Fibroblast of the aortic adventitia (primary cell): ENCODE results near the gene C4orf51. TPM values are rescaled to one million over a fixed set of nuclear protein-coding genes. Genes with fewer than 3 reads are reported as not detected.
A peak's percentile ranks its signal among the peaks of the same experiment; 100 is the strongest.

ENCODE experiments used
- DNase-seq: peaks from one replicate; pipeline ENCODE4 v3.0.0-alpha.2; 2010; ENCODE audit warnings: low read depth
- H3K4me3 ChIP-seq: 2 replicates; pipeline ENCODE4 v1.5.1; 2011; ENCODE audit warnings: low read depth, mild to moderate bottlenecking, control low read depth, low read length, moderate library complexity
- total RNA-seq: library from RNA; depleted of rRNA; stranded (reverse); fragments of >200 nt; gene quantifications from 2 replicates; pipeline ENCODE4 v1.2.3, GENCODE V29; 2012; ENCODE audit warnings: low replicate concordance
- TF ChIP-seq, protein P1 (sequence below): IDR thresholded peaks from 2 replicates; pipeline ENCODE4 v1.5.1; 2011; ENCODE audit warnings: mild to moderate bottlenecking, low read length, control low read depth, inconsistent platforms; ENCODE audit not compliant: insufficient read depth

C4orf51 gene
- total RNA-seq, 1 donor = not detected

DNA sequence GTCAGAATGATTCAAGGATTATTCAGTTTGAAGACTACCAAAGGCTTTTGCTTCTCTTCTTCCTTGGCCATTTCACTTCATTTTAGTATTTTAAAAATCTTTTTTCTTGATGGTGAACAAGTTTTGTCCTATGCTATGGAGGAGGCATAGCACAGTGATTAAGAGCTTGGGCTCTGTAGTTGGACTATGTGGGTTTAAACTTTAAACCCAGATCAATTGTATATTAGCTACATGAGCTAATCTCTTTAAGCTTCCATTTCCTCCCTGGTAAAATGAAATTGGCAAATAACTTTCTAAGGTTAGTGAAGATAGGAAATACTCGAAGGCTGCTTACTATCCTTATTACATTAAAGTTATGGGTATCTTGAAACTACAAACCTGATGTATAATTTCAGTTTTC, 23.8 kb upstream of the C4orf51 start:
- no peak for DNase-seq
- H3K4me3 ChIP-seq = no peak overlapping the region
- TF ChIP-seq, protein P1, sequence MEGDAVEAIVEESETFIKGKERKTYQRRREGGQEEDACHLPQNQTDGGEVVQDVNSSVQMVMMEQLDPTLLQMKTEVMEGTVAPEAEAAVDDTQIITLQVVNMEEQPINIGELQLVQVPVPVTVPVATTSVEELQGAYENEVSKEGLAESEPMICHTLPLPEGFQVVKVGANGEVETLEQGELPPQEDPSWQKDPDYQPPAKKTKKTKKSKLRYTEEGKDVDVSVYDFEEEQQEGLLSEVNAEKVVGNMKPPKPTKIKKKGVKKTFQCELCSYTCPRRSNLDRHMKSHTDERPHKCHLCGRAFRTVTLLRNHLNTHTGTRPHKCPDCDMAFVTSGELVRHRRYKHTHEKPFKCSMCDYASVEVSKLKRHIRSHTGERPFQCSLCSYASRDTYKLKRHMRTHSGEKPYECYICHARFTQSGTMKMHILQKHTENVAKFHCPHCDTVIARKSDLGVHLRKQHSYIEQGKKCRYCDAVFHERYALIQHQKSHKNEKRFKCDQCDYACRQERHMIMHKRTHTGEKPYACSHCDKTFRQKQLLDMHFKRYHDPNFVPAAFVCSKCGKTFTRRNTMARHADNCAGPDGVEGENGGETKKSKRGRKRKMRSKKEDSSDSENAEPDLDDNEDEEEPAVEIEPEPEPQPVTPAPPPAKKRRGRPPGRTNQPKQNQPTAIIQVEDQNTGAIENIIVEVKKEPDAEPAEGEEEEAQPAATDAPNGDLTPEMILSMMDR = no peak

DNA sequence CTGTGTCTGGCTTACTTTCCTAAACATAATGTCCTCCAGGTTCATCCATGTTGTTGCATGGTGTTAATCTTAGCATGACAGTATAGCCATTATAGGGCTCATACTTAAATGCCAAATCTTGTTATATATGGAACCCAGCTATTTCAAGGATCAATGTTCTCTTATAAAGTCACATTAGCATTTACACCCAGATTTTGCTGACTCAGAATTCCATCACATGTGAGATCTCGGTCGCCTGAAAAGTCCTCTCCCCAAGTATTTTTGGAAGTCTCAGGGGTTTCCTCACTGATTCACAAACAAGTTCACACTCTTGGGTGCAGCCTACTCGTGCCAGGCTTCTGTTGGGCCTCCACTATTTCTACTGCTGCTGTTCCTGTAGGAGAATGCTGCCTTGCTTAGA, 19.9 kb upstream of the C4orf51 start:
- TF ChIP-seq, protein P1 = no peak
- no peak for DNase-seq
- H3K4me3 ChIP-seq = no peak overlapping the region

DNA sequence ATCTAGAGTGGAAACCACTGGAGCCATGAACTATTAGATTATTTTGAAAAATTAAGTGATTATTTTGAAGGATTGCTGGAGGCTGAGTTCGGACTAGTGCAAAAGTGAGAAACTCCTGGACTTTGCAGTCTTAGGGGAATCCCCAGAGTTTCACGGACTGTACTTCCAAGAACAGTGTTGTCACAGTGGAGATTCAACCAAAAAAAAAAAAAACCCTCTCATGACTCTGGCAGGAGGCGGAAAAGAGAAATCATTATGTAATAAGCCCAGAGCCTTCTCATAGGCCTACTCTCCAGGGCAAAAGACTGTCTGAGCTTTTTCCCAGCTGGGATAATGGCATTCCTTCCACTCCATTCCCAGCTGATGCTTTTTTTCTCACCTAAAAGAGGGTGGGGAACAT, 16.8 kb upstream of the C4orf51 start:
- TF ChIP-seq, protein P1 = no peak
- peak; percentile 22 for DNase-seq
- no peak overlapping the region for H3K4me3 ChIP-seq

- TF ChIP-seq, protein P1 = no peak
- no peak overlapping the region for H3K4me3 ChIP-seq
- DNase-seq = peak; percentile 4
Measured at GRCh38 chr4:145665773-145666172, 14.2 kb upstream of the C4orf51 start.

DNA sequence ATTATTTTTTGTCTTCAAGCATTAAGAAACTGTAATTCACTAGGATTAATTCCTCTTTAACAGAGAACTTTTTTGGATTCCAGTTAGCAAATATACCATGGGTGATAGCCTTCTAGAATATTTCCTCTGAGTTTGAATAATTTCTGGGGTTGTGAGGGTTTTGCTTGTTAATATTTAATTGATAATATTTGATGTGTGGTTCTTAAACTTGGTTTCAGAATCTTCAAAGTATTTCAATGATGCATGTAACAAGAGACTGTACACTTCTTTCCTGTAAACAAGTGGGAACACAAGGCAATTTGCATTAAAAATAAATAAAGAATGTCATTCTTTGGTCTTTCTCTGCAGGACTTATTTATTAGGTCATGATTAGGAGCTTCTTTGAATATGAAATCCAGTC, 9.5 kb upstream of the C4orf51 start:
- no peak overlapping the region for H3K4me3 ChIP-seq
- TF ChIP-seq, protein P1 = no peak
- no peak for DNase-seq

- TF ChIP-seq, protein P1 = no peak
- no peak overlapping the region for H3K4me3 ChIP-seq
Measured at GRCh38 chr4:145679520-145679919, 426 bp upstream of the C4orf51 start.

DNA sequence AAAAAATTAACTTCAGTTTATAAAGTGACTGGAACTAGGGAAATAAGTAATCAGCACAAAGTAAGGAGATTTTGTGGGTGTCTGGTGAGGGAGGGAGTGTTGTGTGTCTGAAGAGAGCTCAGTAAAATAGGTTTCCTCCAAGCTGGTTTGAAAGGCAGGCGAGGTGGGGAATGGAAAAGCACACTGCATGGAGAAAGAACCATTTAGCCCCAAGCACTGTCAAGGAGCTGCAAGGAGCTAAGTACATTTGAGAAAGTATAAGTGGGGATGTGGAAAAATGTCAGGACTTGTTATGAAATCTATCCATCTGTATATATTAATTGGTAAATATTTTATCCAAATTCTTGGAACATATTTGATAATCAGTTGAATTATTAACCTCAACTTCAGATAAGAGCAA, 956 bp downstream of the C4orf51 start:
- TF ChIP-seq, protein P1 = no peak
- no peak for DNase-seq
- no peak overlapping the region for H3K4me3 ChIP-seq

More at GRCh38 chr4:145679520-145679919, 426 bp upstream of the C4orf51 start:
- DNase-seq = peak; percentile 85
